Stimulated activated CD4-positive, alpha-beta T cell treated with anti-CD3 and anti-CD28 coated beads, Interleukin-15, amount 100 ng/mL, for 48 hours (primary cell): ENCODE measurements around the gene MRGPRD.
"Not testable (repeated sequence)": the region's sequence is repeated elsewhere in the genome, so short reads cannot be mapped to it uniquely, and the experiment has no call there.

Experiments used
- DNase-seq, 2 donors: peaks; one replicate each; pipeline ENCODE4 v3.0.0-alpha.2; 2020; ENCODE audit warnings: low read depth in 2 of 2

The MRGPRD gene

GRCh38 chr11:69005631-69006368 lies 25.0 kb upstream of the MRGPRD start:
- no peak for DNase-seq

- DNase-seq, result no peak
Observed at GRCh38 chr11:69005183-69005630, 24.4 kb upstream of the MRGPRD start.

GRCh38 chr11:69004411-69005182 lies 23.8 kb upstream of the MRGPRD start:
- DNase-seq, result no peak

GRCh38 chr11:69003866-69004367 lies 23.1 kb upstream of the MRGPRD start:
- DNase-seq, result no peak

GRCh38 chr11:69003301-69003865 lies 22.6 kb upstream of the MRGPRD start:
- DNase-seq, result no peak

GRCh38 chr11:69002570-69003231 lies 21.9 kb upstream of the MRGPRD start:
- no peak for DNase-seq

GRCh38 chr11:69002110-69002569 lies 21.4 kb upstream of the MRGPRD start:
- DNase-seq, result no peak

- DNase-seq, result no peak
Observed at GRCh38 chr11:69001243-69002081, 20.7 kb upstream of the MRGPRD start.

GRCh38 chr11:69000831-69001242 lies 20.1 kb upstream of the MRGPRD start:
- DNase-seq, result no peak

GRCh38 chr11:69000391-69000790 lies 19.6 kb upstream of the MRGPRD start:
- DNase-seq, result no peak

- not testable (repeated sequence) for DNase-seq
Observed at GRCh38 chr11:68999748-69000355, 19.1 kb upstream of the MRGPRD start.

GRCh38 chr11:68999093-68999747 lies 18.4 kb upstream of the MRGPRD start:
- no peak for DNase-seq

GRCh38 chr11:68998390-68998911 lies 17.7 kb upstream of the MRGPRD start:
- no peak for DNase-seq

- no peak for DNase-seq
Observed at GRCh38 chr11:68997995-68998348, 17.2 kb upstream of the MRGPRD start.

- DNase-seq, result no peak
Observed at GRCh38 chr11:68997124-68997994, 16.6 kb upstream of the MRGPRD start.

- no peak for DNase-seq
Observed at GRCh38 chr11:68996376-68997123, 15.8 kb upstream of the MRGPRD start.

- DNase-seq, result no peak
Observed at GRCh38 chr11:68994894-68995285, 14.1 kb upstream of the MRGPRD start.
